ENCODE results near the gene LRRC9.

DNA sequence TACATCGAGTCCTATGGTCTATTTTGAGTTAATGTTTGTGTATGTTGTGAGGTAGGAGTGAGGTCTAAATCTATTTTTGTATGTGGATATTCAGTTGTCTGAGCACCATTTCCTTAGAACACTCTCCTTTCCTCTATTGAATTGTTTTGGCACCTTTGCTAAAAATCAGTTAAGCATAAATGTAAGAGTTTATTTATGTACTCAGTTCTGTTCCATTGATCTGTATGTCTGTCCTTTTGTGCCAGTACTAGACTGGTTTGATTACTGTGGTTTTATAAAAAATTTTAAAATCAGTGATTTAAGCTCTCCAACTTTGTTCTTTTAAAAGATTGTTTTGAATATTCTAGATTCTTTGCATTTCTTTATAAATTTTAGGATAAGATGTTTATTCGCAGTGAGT lies 101.7 kb downstream of the LRRC9 start:
- no peak for TF ChIP-seq EZH2phosphoT487 (IDR thresholded peaks at IDR 0.05; ENCODE audit: borderline replicate concordance, low read length)
- TF ChIP-seq, protein P1, sequence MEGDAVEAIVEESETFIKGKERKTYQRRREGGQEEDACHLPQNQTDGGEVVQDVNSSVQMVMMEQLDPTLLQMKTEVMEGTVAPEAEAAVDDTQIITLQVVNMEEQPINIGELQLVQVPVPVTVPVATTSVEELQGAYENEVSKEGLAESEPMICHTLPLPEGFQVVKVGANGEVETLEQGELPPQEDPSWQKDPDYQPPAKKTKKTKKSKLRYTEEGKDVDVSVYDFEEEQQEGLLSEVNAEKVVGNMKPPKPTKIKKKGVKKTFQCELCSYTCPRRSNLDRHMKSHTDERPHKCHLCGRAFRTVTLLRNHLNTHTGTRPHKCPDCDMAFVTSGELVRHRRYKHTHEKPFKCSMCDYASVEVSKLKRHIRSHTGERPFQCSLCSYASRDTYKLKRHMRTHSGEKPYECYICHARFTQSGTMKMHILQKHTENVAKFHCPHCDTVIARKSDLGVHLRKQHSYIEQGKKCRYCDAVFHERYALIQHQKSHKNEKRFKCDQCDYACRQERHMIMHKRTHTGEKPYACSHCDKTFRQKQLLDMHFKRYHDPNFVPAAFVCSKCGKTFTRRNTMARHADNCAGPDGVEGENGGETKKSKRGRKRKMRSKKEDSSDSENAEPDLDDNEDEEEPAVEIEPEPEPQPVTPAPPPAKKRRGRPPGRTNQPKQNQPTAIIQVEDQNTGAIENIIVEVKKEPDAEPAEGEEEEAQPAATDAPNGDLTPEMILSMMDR (conservative IDR thresholded peaks at IDR 0.05; ENCODE audit: low read depth, low read length): no peak

All from PC-3 (cell line).